Stimulated activated CD4-positive, alpha-beta T cell treated with anti-CD3 and anti-CD28 coated beads, Interleukin-15, amount 100 ng/mL, for 48 hours (primary cell): ENCODE measurements around the gene SLC7A10.
"Not testable (repeated sequence)": the region's sequence is repeated elsewhere in the genome, so short reads cannot be mapped to it uniquely, and the experiment has no call there.

Experiments
- DNase-seq, 2 donors: peaks; one replicate each; pipeline ENCODE4 v3.0.0-alpha.2; 2020; ENCODE audit warnings: low read depth in 2 of 2

SLC7A10 gene

DNA sequence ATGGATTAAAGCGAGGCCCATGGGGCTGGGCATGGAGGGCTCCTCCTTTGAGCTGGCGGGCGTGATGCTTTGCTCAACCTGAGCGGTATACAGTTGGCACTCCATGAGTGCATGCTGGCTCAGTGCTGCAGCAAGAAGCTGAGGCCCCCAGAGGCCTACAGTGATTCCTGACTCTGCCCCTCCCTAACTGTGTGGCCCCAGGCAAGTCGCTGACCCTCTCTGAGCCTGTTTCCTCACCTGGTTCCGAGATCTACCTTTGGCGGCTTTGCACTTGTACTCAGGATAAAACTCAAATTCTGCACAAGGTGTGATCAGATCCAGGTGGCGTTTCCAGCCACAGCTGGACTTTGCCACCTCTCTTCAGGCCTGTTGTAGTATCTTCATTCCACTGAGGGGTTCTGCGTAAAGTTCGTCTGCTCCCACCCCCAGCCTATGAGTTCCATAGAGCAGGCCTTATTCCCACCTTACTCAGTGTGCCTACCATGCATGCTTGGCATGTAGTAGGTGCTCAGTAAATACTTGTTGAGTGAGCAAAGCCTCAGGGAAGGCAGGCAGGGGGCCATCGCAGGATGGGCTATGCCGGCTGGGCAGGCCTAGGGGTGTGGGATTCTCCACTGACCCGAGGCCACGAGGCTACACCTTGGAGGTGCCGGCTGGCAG is 23.6 kb downstream of the SLC7A10 start:
- no peak for DNase-seq

DNA sequence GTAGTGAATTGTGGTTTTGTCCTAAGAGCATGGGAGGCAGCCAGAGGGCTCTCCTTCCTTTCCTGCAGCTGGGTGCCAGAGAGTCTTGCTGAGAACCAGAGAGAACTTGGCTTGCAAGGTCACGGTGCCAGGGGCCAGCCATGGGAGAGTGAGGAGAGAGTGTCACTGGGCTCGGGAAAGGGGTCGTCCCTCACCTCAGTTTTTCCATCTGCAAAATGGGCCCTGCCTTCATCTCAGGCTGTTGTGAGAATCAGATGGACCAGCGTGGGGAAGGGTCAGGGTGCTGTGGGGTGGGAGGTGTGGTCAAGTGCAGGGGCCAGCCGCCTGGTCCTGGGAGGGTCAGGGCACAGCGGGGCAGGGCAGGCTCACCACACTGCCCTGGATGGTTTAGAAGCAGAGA is 24.2 kb downstream of the SLC7A10 start:
- DNase-seq, result no peak

DNA sequence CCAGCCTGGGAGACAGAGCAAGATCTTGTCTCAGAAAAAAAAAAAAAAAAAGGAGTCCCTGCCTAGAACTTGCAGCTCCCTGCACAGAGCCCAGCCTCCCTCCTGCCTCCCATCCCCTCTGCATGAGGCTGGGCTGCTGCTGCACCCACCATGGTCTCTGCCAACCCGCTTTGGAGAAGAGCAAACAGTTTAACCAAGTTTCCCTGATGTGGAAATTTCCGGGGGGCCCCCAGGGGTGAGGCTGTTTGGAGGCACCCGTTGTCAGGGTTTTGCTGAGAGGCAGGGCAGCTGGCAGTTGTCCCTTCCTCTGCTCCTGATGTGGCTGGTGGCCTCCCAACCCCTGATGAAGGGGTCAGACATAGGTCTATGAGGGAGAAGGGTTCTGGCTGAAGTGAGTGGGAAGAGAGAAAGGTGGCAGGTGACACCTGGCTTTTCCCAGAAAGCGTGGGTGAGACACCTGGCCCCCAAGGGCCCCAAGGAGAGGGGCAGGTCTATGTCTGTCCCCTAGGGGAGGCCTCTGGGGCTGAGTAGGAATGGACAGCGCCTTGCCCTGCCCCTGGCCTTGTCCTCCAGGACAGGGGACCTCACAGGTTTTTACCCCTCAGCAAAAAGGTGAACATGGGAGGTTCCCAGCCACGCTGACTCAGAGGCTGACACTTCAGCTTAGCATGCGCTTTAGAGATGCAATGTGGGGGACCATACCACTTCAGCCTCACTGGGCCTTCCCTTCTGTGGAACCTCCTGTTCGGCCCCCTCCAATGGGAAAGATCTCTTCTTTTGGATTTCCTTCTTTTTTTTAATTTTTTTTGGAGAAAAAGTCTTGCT is 26.0 kb downstream of the SLC7A10 start:
- no peak for DNase-seq

- DNase-seq, result no peak
These were observed 27.5 kb downstream of the SLC7A10 start for GRCh38 chr19:33198169-33198568.

DNA sequence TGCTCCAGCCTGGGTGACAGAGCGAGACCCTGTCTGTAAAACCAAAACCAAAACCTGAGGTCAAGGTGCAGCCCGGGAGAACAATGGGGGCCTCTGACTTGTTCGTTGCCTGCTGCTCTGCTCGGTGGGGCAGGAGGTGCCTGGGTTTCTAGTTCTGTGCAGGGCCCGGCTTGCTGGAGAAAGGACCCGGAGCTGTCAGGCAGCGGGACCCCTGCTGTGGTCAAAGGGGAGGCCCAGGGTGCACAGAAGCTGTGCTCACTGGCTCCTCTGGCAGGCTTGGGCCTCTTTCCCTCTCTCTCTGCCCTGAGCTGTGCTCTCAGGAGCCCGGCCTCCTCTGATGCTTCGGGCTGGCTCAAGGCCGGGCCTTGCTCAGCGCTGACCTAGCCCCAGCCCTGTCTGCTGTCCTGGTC is 28.1 kb downstream of the SLC7A10 start:
- no peak for DNase-seq

GRCh38 chr19:33196446-33197193 is 29.0 kb downstream of the SLC7A10 start:
- no peak for DNase-seq

DNA sequence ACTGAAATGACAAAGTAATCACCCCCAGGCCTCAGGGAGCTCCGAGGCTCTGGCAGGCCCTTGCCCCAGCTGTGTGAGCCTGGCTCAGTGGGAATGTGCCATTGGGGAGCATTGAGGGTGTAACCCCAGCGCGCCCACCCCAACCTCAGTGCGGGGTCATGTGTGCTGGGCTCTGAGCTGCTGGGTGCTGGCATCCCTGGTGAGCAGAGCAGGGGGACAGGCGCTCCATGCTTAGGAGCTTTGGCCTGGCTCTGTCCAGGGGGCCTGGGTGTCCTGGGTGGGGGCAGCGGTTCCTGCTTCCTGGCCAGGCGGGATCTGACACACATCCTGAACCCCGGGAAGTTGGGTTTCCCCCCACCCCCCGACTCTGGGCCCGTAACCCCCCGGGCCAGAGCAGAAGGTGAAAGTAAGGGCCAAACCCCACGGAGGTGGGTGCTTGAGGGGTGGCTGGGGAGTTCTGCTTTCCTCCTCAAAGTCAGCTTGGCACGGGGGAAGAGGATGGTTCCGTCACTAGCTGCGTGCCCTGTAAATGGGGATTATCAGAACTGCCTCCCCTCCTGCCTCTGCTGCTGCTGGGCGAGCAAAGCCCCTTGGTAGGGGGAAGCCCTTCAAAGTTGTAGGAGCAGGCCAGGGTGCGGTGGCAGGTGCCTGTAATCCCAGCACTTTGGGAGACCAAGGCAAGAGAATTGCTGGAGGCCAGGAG is 29.9 kb downstream of the SLC7A10 start:
- no peak for DNase-seq

- no peak for DNase-seq
These were observed 30.6 kb downstream of the SLC7A10 start for GRCh38 chr19:33194886-33195644.

- DNase-seq, result no peak
These were observed 31.1 kb downstream of the SLC7A10 start for GRCh38 chr19:33194532-33194885.

- DNase-seq, result no peak
These were observed 31.7 kb downstream of the SLC7A10 start, which contains the start of gene LRP3 for GRCh38 chr19:33193865-33194362. Gene LRP3, plus strand, starts transcription at chr19:33194330. Its CDS starts 456 bp downstream, at chr19:33194786.

- no peak for DNase-seq
These were observed 32.3 kb downstream of the SLC7A10 start for GRCh38 chr19:33193269-33193864.

- no peak for DNase-seq
These were observed 33.6 kb downstream of the SLC7A10 start for GRCh38 chr19:33192010-33192409.

GRCh38 chr19:33191501-33191900 is 34.1 kb downstream of the SLC7A10 start:
- DNase-seq, result no peak

DNA sequence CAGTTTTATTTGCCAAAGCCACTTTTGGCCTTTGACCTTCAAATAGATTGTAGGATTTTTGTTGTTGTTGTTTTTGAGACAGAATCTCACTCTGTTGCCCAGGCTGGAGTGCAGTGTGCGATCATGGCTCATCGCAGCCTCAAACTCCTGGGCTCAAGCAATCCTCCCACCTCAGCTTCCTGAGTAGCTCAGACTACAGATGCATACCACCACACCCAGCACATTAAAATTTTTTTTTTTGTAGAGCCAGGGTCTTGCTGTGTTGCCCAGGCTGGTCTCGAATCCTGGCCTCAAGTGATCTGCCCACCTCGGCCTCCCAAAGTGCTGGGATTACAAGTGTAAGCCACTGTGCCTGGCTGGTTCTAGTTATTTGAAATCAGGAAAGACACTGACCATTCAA is 34.6 kb downstream of the SLC7A10 start:
- not testable (repeated sequence) for DNase-seq

GRCh38 chr19:33189453-33189852 is 36.2 kb downstream of the SLC7A10 start:
- DNase-seq, result no peak

- no peak for DNase-seq
These were observed 38.5 kb downstream of the SLC7A10 start for GRCh38 chr19:33187183-33187540.

GRCh38 chr19:33186431-33187182 is 39.0 kb downstream of the SLC7A10 start:
- DNase-seq, result no peak

- no peak for DNase-seq
These were observed 48.2 kb downstream of the SLC7A10 start for GRCh38 chr19:33177417-33177979.

- peak; percentile 97 for DNase-seq
These were observed 48.8 kb downstream of the SLC7A10 start for GRCh38 chr19:33176670-33177416.
